HL-60 (cell line): ENCODE measurements around the gene GRID2IP.

ENCODE experiments used
- DNase-seq, 2 experiments: peaks; one replicate each; pipeline ENCODE4 v3.0.0-alpha.2; 2010 to 2020; ENCODE audit warnings: low read depth in 1 of 2, low spot score in 1 of 2
- H3K27ac ChIP-seq: fragments of 250-450 bp; sonication (Bioruptor Pico); replicated peaks from 2 replicates; pipeline ENCODE4 v1.5.1; 2020; ENCODE audit warnings: mild to moderate bottlenecking, moderate library complexity
- H3K27me3 ChIP-seq: fragments of 250-450 bp; sonication (Bioruptor Pico); 2 replicates; pipeline ENCODE4 v1.5.1; 2021; ENCODE audit warnings: mild to moderate bottlenecking, moderate library complexity; ENCODE audit not compliant: insufficient read depth, poor library complexity, severe bottlenecking
- H3K4me3 ChIP-seq: replicated peaks from 2 replicates; pipeline ENCODE4 v1.5.1; 2011; ENCODE audit warnings: mild to moderate bottlenecking, control low read depth, low read length; ENCODE audit not compliant: insufficient read depth
- GABPA ChIP-seq: IDR thresholded peaks from 2 replicates; pipeline ENCODE4 v1.6.1; 2012; ENCODE audit warnings: low read depth
- POLR2AphosphoS5 ChIP-seq: IDR thresholded peaks from 2 replicates; pipeline ENCODE4 v1.6.1; 2012; ENCODE audit warnings: low read depth
- SPI1 ChIP-seq: IDR thresholded peaks from 2 replicates; pipeline ENCODE4 v1.6.1; 2012; ENCODE audit warnings: low read depth, mild to moderate bottlenecking, borderline replicate concordance
- TF ChIP-seq, protein P1 (sequence below): IDR thresholded peaks from 2 replicates; pipeline ENCODE4 v1.6.1; 2012; ENCODE audit warnings: low read depth; ENCODE audit not compliant: insufficient replicate concordance
- TF ChIP-seq, protein P2 (sequence below): IDR thresholded peaks from one replicate; pipeline ENCODE4 v1.5.1; 2011; ENCODE audit warnings: low read length, control low read depth, inconsistent platforms; ENCODE audit not compliant: insufficient read depth

The GRID2IP gene

DNA sequence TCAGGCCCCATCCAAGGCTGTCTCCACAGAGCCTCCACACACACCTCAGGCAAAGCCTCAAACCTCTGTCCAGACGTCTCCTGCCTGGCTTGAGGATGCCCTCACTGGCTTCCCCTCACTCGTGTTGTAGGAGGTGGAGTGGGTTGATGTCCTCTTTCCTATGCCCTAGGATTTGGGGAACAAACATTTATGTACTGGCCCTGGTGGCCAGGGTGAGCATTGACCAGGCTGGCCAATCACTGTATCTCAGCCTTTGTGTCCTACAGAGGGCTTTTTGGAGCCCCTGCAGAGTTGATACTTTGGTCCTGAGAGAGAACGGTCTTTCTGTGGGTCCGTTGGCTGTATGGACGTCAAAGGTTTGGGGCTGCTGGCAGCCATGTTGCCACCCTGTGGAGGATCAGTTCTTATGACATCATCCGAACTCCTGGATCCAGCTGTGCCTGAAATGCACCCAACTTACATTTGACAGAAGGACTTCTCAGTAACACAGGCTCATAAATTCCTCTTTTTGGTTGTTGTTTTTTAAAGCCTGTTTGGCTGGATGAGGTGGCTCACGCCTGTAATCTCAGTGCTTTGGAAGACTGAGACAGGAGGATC is 2.3 kb upstream of the GRID2IP start:
- H3K27me3 ChIP-seq = no peaks in the 10 kb centered on the region
- no peak overlapping the region for H3K4me3 ChIP-seq
- no peak for TF ChIP-seq SPI1
- TF ChIP-seq GABPA = no peak
- TF ChIP-seq, protein P1, sequence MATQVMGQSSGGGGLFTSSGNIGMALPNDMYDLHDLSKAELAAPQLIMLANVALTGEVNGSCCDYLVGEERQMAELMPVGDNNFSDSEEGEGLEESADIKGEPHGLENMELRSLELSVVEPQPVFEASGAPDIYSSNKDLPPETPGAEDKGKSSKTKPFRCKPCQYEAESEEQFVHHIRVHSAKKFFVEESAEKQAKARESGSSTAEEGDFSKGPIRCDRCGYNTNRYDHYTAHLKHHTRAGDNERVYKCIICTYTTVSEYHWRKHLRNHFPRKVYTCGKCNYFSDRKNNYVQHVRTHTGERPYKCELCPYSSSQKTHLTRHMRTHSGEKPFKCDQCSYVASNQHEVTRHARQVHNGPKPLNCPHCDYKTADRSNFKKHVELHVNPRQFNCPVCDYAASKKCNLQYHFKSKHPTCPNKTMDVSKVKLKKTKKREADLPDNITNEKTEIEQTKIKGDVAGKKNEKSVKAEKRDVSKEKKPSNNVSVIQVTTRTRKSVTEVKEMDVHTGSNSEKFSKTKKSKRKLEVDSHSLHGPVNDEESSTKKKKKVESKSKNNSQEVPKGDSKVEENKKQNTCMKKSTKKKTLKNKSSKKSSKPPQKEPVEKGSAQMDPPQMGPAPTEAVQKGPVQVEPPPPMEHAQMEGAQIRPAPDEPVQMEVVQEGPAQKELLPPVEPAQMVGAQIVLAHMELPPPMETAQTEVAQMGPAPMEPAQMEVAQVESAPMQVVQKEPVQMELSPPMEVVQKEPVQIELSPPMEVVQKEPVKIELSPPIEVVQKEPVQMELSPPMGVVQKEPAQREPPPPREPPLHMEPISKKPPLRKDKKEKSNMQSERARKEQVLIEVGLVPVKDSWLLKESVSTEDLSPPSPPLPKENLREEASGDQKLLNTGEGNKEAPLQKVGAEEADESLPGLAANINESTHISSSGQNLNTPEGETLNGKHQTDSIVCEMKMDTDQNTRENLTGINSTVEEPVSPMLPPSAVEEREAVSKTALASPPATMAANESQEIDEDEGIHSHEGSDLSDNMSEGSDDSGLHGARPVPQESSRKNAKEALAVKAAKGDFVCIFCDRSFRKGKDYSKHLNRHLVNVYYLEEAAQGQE = no peak
- TF ChIP-seq POLR2AphosphoS5 = no peak
- TF ChIP-seq, protein P2, sequence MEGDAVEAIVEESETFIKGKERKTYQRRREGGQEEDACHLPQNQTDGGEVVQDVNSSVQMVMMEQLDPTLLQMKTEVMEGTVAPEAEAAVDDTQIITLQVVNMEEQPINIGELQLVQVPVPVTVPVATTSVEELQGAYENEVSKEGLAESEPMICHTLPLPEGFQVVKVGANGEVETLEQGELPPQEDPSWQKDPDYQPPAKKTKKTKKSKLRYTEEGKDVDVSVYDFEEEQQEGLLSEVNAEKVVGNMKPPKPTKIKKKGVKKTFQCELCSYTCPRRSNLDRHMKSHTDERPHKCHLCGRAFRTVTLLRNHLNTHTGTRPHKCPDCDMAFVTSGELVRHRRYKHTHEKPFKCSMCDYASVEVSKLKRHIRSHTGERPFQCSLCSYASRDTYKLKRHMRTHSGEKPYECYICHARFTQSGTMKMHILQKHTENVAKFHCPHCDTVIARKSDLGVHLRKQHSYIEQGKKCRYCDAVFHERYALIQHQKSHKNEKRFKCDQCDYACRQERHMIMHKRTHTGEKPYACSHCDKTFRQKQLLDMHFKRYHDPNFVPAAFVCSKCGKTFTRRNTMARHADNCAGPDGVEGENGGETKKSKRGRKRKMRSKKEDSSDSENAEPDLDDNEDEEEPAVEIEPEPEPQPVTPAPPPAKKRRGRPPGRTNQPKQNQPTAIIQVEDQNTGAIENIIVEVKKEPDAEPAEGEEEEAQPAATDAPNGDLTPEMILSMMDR = no peak
- no peak for DNase-seq
- no peak overlapping the region for H3K27ac ChIP-seq

DNA sequence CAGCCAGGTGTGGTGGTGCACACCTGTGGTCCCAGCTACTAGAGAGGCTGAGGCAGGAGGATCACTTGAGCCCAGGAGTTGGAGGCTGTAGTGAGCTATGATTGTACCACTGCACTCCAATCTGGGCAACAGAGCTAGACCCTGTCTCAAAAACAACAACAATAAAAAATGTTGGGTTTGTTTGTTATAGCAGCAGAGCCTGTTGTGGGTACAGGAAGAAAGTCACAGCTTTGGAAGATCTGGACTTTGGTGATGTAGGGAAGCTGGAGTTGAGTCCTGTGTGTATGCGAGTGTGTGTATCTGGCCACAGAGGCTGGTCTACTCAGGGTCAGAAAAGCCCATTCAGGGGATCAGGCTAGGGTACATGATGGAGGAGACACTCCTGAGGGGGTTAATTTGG is 3.9 kb downstream of the GRID2IP start:
- H3K4me3 ChIP-seq = no peak overlapping the region
- TF ChIP-seq POLR2AphosphoS5 (no peak), GABPA (no peak), SPI1 (no peak)
- TF ChIP-seq, protein P2 = no peak
- TF ChIP-seq, protein P1 = no peak
- no peak for DNase-seq
- H3K27me3 ChIP-seq = no peaks in the 10 kb centered on the region
- no peak overlapping the region for H3K27ac ChIP-seq

DNA sequence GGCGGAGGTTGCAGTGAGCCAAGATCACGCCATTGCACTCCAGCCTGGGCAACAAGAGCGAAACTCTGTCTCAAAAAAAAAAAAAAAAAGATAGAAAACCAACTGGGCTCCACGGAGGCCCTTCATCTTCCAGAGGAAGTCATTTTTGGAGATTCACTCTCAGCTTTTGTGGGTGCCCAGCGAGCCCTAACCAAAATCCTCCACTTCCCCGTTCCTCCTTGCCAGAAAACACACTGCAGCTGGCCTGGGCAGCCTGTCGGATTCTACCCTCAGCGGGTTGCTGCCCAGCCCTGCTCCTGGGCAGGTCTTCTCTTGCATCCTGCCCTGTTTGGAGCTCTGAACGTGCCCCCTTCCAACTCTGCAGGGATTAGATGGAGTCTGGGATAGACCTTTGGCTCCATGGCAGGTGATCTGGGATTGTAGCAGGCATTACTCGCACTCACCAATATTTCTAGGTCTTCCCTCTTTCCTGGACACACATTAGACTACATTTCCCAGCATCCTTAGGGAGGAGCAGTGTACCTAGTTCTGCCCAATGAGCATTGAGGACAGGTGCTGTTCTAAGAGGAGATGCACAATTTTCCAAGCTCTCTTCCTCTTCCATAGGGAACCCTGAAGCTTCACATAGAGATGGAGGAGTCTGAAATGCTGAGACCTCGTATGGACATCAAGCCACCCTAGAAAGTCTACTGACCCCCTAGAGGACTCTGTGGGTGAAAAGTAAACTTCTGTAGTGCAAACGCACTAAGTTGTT is 4.6 kb downstream of the GRID2IP start:
- peak overlapping the region; percentile 57 for H3K27ac ChIP-seq
- H3K4me3 ChIP-seq = no peak overlapping the region
- TF ChIP-seq POLR2AphosphoS5 = no peak
- peak; percentile 72 for TF ChIP-seq SPI1
- peak in 1 of 2 experiments; percentile 48 for DNase-seq
- no peaks in the 10 kb centered on the region for H3K27me3 ChIP-seq

DNA sequence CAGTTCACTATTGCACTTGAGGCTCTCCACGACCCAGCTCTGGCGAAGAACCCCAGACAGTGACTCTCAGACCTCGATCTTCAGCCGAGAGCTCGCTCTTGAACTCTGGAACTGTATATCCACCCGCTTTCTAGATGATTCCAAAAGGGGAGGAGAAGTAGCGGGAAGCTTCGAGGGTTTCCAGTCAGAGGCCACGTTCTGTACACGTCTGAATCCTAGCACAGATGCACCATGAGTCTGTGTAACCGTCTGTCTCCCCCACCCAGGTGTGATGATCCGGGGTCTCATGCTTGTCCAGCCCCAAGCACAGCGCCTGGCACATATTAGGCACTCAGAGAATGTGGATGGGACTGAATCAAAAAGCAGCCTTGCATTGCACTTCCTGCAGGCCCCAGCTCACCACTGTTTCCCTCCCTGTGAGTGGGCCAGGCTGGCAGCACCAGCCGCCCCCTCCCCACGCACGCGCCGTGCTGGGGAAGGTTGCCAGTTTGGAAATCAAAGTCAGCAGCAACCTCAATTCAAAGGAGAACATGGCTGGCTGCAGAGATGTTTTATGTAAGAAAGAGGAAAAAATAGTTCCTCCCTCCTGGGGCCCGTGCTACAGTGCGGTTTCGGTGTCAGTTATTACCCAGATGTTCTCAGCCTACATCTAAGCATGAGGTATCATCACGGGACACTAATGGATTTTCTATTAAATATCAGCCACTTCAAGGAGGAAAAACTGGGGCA is 5.7 kb downstream of the GRID2IP start:
- TF ChIP-seq, protein P2 = no peak
- TF ChIP-seq, protein P1 = no peak
- TF ChIP-seq POLR2AphosphoS5 = peak; percentile 43; the same call in 1 of the 2 replicates
- peak; percentile 48; the same call in 1 of the 2 replicates for TF ChIP-seq SPI1
- Histone ChIP-seq H3K27ac (peak overlapping the region; percentile 57), H3K27me3 (no peaks in the 10 kb centered on the region), H3K4me3 (no peak overlapping the region)
- DNase-seq = peak in 1 of 2 experiments; percentile 78
